ENCODE data around the gene ZNF521.

ZNF521 gene

GRCh38 chr18:25351777-25352628, at the start of gene ZNF521:
TSS of gene ZNF521 (minus strand) at chr18:25352166. CDS start at chr18:25350946, 1,220 bp downstream.
- DNase-seq (ENCODE audit: low spot score), result peak; percentile 95

DNA sequence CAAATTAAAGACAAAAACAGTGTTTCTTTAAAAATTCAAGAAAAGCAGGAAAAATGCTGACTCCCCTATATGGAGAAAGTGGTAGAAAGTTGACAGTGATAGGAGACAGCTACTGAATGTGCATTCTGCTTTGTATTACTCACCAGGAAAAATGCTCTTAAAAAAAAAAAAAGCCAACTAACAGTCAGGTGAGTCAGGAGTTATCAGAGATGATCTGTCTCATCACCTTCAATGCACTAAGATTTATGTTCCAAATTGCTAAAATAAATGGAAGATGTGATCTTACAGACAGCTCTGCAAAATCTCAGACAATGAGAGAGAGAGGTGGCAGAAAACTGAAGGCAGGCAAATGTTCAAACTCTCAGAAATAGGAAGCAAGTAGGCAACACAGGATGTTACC, 47.6 kb upstream of the ZNF521 start:
- DNase-seq (ENCODE audit: low spot score), result no peak

- DNase-seq (ENCODE audit: low spot score), result no peak
These were observed 40.2 kb upstream of the ZNF521 start for GRCh38 chr18:25392192-25392591.

- no peak for DNase-seq (ENCODE audit: low spot score)
These were observed 21.6 kb upstream of the ZNF521 start for GRCh38 chr18:25373432-25374179.

- DNase-seq (ENCODE audit: low spot score), result no peak
These were observed 18.4 kb upstream of the ZNF521 start for GRCh38 chr18:25370391-25370790.

DNA sequence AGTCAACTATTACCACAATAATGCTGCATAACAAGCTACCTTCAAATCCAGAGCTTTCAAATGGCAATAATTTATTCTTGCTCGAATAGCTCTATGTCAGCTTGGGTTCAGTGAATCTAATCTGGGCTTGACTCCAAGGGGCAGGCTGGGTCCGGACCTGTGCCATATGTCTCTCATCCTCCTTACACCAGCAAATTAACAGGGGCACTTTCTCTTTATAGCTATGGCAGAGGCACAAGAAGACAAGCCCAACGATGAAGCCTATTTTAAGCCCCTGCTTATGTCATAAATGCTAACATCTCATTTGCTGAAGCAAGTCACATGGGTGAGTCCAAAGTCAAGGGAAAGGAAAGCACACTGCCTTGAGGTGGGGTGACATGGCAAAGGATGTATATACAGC, 13.3 kb upstream of the ZNF521 start:
- peak; percentile 81 for DNase-seq (ENCODE audit: low spot score)

GRCh38 chr18:25364732-25365131, 12.8 kb upstream of the ZNF521 start:
- no peak for DNase-seq (ENCODE audit: low spot score)

DNA sequence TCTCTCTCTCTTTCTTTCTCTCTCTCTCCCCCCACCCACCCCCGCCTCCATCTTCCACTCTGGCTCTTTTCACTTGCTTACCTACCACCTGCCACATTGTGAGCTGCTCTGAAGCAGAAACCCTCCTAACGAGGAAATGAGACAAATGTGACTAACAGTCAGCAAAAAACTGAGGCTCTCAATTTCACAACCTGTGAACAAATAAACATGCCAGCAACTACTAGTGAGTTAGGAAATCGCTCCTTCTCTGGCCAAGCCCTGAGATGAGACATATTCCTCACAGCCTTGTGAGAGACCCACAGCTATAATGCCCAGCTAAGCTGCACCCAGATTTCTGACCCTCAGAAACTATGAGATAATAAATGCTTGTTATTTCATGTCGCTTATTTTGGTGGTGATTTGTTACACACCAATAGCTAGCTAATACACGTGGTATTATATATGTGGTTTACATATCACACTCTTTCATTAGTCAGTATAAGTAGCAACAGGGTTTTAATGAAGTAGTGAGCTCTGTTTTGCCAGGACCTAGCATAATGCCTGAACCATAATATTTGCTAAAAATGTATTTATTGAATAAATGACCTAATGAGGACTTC, 8.4 kb upstream of the ZNF521 start:
- DNase-seq (ENCODE audit: low spot score), result no peak

DNA sequence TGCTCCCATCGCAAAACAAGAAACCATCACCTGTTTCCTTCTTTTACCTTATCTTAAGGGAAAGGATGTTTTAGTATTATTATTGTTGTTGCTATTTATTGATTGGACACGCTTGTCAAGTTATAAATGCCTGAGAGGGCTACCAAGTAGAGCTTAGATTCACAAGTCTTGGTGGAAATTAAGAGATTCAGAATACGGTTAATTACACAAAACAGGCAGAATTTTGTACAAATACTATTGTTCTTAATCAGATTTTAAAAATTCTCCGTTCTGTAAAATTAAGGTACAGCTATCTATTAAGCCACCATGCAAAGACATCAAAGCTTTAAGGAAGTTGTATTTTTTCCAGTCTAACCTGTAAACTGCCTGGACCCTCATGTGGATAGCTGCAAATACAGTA, 1.1 kb upstream of the ZNF521 start:
- DNase-seq (ENCODE audit: low spot score), result peak; percentile 36

DNA sequence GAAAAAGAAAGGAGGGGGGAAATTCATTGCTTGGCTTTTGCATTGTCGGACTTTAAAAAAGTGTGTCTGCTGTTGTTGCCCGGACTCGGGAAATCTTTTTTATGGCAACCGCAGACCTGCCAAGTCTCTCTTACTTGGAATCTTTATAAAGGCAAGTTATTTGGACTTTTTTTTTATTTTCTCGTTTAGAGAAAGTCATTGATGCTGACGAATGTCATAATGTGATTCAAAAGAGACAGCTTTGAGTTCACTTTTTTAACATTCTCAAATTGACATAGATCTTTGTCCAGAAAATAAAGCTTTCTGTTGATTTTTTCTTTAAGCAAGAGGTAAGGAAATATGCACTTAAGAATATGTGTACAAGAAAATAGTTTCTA, 651 bp upstream of the ZNF521 start:
- no peak for DNase-seq (ENCODE audit: low spot score)

DNA sequence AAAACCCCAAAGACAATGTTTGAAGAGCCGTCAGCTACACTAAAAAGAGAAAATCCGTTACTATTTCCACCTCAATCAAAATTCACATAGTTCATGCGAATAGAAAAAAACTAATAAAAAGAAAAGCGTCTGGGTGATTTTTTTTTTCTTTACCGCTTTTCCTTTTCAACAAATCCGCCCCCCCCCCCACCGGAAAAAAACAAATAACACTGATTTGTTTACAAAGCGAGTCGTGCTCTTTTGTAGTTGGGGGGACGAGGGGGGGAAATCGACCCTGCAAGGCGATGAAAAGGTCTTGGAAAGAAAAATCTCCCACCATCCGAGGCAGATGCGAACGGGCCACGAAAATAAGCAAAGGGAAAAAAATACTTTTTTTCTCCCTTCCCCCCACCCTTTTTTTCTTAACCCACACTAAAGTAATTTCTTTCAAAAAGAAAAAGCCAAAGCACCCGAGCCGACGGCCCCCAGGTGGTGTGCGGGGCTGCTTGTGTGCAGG, 638 bp downstream of the ZNF521 start:
- peak; percentile 24 for DNase-seq (ENCODE audit: low spot score)

- DNase-seq (ENCODE audit: low spot score), result peak; percentile 55
These were observed 1.3 kb downstream of the ZNF521 start for GRCh38 chr18:25350489-25351251.

- DNase-seq (ENCODE audit: low spot score), result no peak
These were observed 2.0 kb downstream of the ZNF521 start for GRCh38 chr18:25349926-25350487.

DNA sequence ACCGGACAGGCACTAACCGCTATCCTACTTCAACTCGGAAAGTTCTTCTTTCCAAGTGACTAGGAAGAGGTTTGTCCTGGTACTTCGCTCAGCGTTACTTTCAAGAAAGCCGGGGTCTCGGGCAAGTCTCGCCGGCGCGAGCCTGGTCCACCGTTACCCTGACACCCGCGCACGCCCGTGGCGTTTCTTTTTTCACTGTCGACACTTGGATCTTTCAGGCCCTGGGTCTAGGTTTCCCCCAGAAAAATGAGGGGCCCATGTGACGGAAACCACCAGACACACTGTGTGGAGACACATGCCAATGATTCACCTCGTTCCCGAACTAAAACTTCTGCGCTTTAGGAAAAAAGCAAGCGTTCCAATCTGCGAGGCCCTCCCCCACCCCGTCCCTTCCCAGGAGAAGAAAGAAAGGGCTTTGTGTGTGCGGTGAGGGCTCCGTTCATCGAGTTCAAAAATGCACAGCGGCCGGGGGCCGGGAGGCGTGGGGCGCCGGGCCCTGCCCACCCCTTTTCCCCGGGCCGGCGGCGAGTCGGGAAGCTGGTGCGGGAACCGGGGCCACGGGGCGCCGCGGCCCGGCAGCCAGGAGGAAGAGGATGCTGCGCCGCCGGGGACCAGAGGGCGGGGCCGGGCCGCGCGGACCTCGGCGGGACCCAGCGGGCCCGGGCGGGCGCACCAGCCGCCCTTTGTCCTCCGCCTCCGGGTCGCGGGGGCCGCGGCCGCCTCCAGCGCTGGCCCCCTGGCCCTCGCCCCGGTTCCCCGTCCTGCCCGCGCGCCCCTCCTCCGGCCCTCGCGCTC, 2.6 kb downstream of the ZNF521 start:
- peak; percentile 52 for DNase-seq (ENCODE audit: low spot score)

GRCh38 chr18:25348386-25349130, 3.4 kb downstream of the ZNF521 start:
- peak; percentile 79 for DNase-seq (ENCODE audit: low spot score)

- no peak for DNase-seq (ENCODE audit: low spot score)
These were observed 5.4 kb downstream of the ZNF521 start for GRCh38 chr18:25346561-25346960.

- DNase-seq (ENCODE audit: low spot score), result peak; percentile 42
These were observed 6.7 kb downstream of the ZNF521 start for GRCh38 chr18:25345081-25345866.

DNA sequence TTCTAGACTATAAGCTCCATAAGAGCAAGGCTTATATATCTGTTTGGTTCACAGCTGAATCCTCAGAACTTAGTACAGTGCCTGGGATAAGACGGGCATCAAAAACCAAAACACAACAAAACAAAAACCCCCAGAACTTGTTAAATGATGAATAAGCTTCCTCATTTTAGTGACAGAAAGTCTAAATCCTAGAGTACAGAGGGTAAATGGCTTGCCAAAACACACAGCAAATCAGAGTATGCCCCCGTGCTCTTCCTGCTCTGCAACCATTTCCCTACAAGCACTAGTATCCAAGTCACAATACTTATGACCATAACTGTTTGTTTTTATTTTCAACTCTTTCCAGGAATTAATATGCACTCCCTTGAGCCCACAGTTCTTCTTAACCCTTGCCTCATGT, 10.1 kb downstream of the ZNF521 start:
- DNase-seq (ENCODE audit: low spot score), result no peak

GRCh38 chr18:25340762-25341161, 11.2 kb downstream of the ZNF521 start:
- DNase-seq (ENCODE audit: low spot score), result no peak
